ENCODE data around the gene SEMA4B.

GRCh38 chr15:90243943-90244639 is 43.0 kb downstream of the SEMA4B start:
- TF ChIP-seq CTCF (IDR thresholded peaks at IDR 0.05) (no peak), EP300 (IDR thresholded peaks at IDR 0.05; ENCODE audit: low read depth) (no peak)

Data from transverse colon (tissue), 3 donors.